ENCODE measurements around the gene SLC35E1. TPM values are rescaled to one million over a fixed set of nuclear protein-coding genes. Genes with fewer than 3 reads are reported as not detected.
"Not testable (repeated sequence)": the region's sequence is repeated elsewhere in the genome, so short reads cannot be mapped to it uniquely, and the experiment has no call there.

The SLC35E1 gene
- total and polyA plus RNA-seq, 2 of the 4 experiments (the other 2 are of a cell fraction), result 22.6 to 38.0 TPM

GRCh38 chr19:16514383-16515019 is 57.7 kb downstream of the SLC35E1 start:
- H3K23ac ChIP-seq (ENCODE audit: low read depth, low read length), result no peak overlapping the region
- intact Hi-C loops (cut with micrococcal nuclease) (no loop called here), dilution Hi-C loops (cut with HindIII; ENCODE audit: low sequenced_read_pairs, unreplicated experiment) (no loop called here), in situ Hi-C loops (cut with MboI; ENCODE audit: low sequenced_read_pairs) (no loop called here)
- 70% methylated on average over 2 of the region's 24 CpGs; no CpG with 5 or more reads in 1 of the 2 experiments for WGBS, 2 experiments (ENCODE audit: extremely low coverage in 2 of 2, insufficient read length in 1 of 2)
- H3K4me3 ChIP-seq (ENCODE audit: insufficient read depth, low read depth, low read length), result no peak overlapping the region
- no peak overlapping the region for H3K4me2 ChIP-seq (ENCODE audit: low read depth, low read length)
- no peaks in the 10 kb centered on the region for H3K9me1 ChIP-seq (ENCODE audit: insufficient read depth, low read length)
- no peak overlapping the region for H3K4ac ChIP-seq (ENCODE audit: low read depth, low read length)
- H3K27ac ChIP-seq (ENCODE audit: insufficient read depth, low read length), result no peak overlapping the region
- H3K36me3 ChIP-seq (ENCODE audit: control insufficient read depth, insufficient read depth, low read length), result peaks cover 47% of the 10 kb centered on the region
- no peak overlapping the region for H3K56ac ChIP-seq (ENCODE audit: extremely low read depth, insufficient read depth, low read length)
- BruUV-seq (replicated peaks), result no TSS peak
- H2AFZ ChIP-seq (replicated peaks; ENCODE audit: low read length, poor library complexity), result no peak overlapping the region
- H3K27me3 ChIP-seq (ENCODE audit: control insufficient read depth, insufficient read depth, low read length), result no peaks in the 10 kb centered on the region
- H2BK5ac ChIP-seq (ENCODE audit: low read depth, low read length, poor library complexity, severe bottlenecking), result no peak overlapping the region
- no peak overlapping the region for H3K14ac ChIP-seq (replicated peaks; ENCODE audit: low read depth, low read length)
- no peak overlapping the region for H2BK20ac ChIP-seq (ENCODE audit: low read depth, low read length)
- ChIA-PET CTCF (interaction anchor here (0.6 to 0.7 kb wide), 2 partner anchors 18 to 38 kb away, joined by 3 read pairs; partner anchors contain the start of gene C19orf44), POLR2A (ENCODE audit: unreplicated experiment) (interaction anchor here (0.5 kb wide), 1 partner anchor 75 kb away, joined by 7 read pairs; no protein-coding TSS in a partner anchor)
- peaks cover 0 to 6% of the 10 kb centered on the region in 2 experiments; a peak in 3 of 4 replicates for H3K79me1 ChIP-seq (ENCODE audit: low read depth in 1 of 2, low read length in 2 of 2)
- peaks cover 4% of the 10 kb centered on the region; the same call in 1 of the 2 replicates for H3K4me1 ChIP-seq (ENCODE audit: control insufficient read depth, insufficient read depth, low read length)
- no peak for TF ChIP-seq CTCF (conservative IDR thresholded peaks at IDR 0.05; ENCODE audit: low read depth, low read length)
- no peak for TF ChIP-seq MAZ (IDR thresholded peaks at IDR 0.05; ENCODE audit: borderline replicate concordance, low read depth, low read length)
- peaks cover 3% of the 10 kb centered on the region; the same call in 1 of the 2 replicates for H4K20me1 ChIP-seq (ENCODE audit: insufficient read depth, low read length)
- no peak overlapping the region for H2AK5ac ChIP-seq (ENCODE audit: low read depth, low read length)
- H4K5ac ChIP-seq (ENCODE audit: low read depth, low read length), result no peak overlapping the region
- no peak overlapping the region for H2BK120ac ChIP-seq (ENCODE audit: low read depth, low read length)
- H2BK15ac ChIP-seq (ENCODE audit: low read depth, low read length), result no peak overlapping the region
- H3K18ac ChIP-seq (ENCODE audit: low read depth, low read length), result no peak overlapping the region
- DNase-seq (no peak), ATAC-seq (ENCODE audit: low read depth) (no peak)
- no peaks in the 10 kb centered on the region for H3K9me3 ChIP-seq (ENCODE audit: control insufficient read depth, insufficient read depth, low read length)
- H4K91ac ChIP-seq (ENCODE audit: insufficient read depth, low read depth, low read length), result no peak overlapping the region
- no peak overlapping the region for H4K8ac ChIP-seq (ENCODE audit: low read depth in 2 of 2, low read length in 2 of 2)
- no peak overlapping the region for H2AK9ac ChIP-seq (replicated peaks; ENCODE audit: low read depth, low read length, poor library complexity)
- H3K9ac ChIP-seq (ENCODE audit: low read depth, low read length), result no peak overlapping the region

- POLR2A ChIA-PET (ENCODE audit: unreplicated experiment), result not testable (repeated sequence)
Measured at GRCh38 chr19:16512611-16513010, 59.6 kb downstream of the SLC35E1 start.

More at GRCh38 chr19:16512611-16513010, 59.6 kb downstream of the SLC35E1 start:
- DNase-seq; H2BK20ac ChIP-seq (ENCODE audit: low read depth, low read length); H3K23ac ChIP-seq (ENCODE audit: low read depth, low read length); intact Hi-C loops (cut with micrococcal nuclease); H2BK120ac ChIP-seq (ENCODE audit: low read depth, low read length); CTCF ChIA-PET; H3K14ac ChIP-seq (replicated peaks; ENCODE audit: low read depth, low read length); H2AK5ac ChIP-seq (ENCODE audit: low read depth, low read length); H4K5ac ChIP-seq (ENCODE audit: low read depth, low read length); H3K9me3 ChIP-seq (ENCODE audit: control insufficient read depth, insufficient read depth, low read length); ATAC-seq (ENCODE audit: low read depth); BruUV-seq (replicated peaks); H3K9me1 ChIP-seq (ENCODE audit: insufficient read depth, low read length); H3K4me2 ChIP-seq (ENCODE audit: low read depth, low read length); H3K18ac ChIP-seq (ENCODE audit: low read depth, low read length); H3K4me3 ChIP-seq (ENCODE audit: insufficient read depth, low read depth, low read length); H3K4ac ChIP-seq (ENCODE audit: low read depth, low read length); H2AK9ac ChIP-seq (replicated peaks; ENCODE audit: low read depth, low read length, poor library complexity); H3K9ac ChIP-seq (ENCODE audit: low read depth, low read length); H3K27ac ChIP-seq (ENCODE audit: insufficient read depth, low read length); H3K56ac ChIP-seq (ENCODE audit: extremely low read depth, insufficient read depth, low read length); H4K8ac ChIP-seq (ENCODE audit: low read depth in 2 of 2, low read length in 2 of 2); dilution Hi-C loops (cut with HindIII; ENCODE audit: low sequenced_read_pairs, unreplicated experiment); H2BK5ac ChIP-seq (ENCODE audit: low read depth, low read length, poor library complexity, severe bottlenecking); H3K79me1 ChIP-seq (ENCODE audit: low read depth in 1 of 2, low read length in 2 of 2); H4K20me1 ChIP-seq (ENCODE audit: insufficient read depth, low read length); H4K91ac ChIP-seq (ENCODE audit: insufficient read depth, low read depth, low read length); H2BK15ac ChIP-seq (ENCODE audit: low read depth, low read length); H3K4me1 ChIP-seq (ENCODE audit: control insufficient read depth, insufficient read depth, low read length); H2AFZ ChIP-seq (replicated peaks; ENCODE audit: low read length, poor library complexity); in situ Hi-C loops (cut with MboI; ENCODE audit: low sequenced_read_pairs); H3K27me3 ChIP-seq (ENCODE audit: control insufficient read depth, insufficient read depth, low read length): not testable (repeated sequence)
- H3K36me3 ChIP-seq (ENCODE audit: control insufficient read depth, insufficient read depth, low read length), result peaks cover 35% of the 10 kb centered on the region
- 100% methylated on average over 7 of the region's 10 CpGs; no CpG with 5 or more reads in 1 of the 2 experiments for WGBS, 2 experiments (ENCODE audit: extremely low coverage in 2 of 2, insufficient read length in 1 of 2)

All from IMR-90 (cell line).